Transverse colon (tissue), 4 donors: ENCODE measurements around the gene SPRTN. TPM values are rescaled to one million over a fixed set of nuclear protein-coding genes. Genes with fewer than 3 reads are reported as not detected.

ENCODE experiments used
- DNase-seq: peaks from one replicate; pipeline ENCODE4 v3.0.0-alpha.2; 2019
- H3K27ac ChIP-seq, 4 donors: fragments of 200-600 bp; sonication (generic); 2 replicates each; pipeline ENCODE4 v1.5.1; 2016 to 2018; ENCODE audit warnings: inconsistent platforms in 4 of 4
- H3K27me3 ChIP-seq: fragments of 200-600 bp; sonication (generic); 2 replicates; pipeline ENCODE4 v1.5.1; 2017; ENCODE audit warnings: inconsistent platforms
- H3K36me3 ChIP-seq, 4 donors: fragments of 200-600 bp; sonication (generic); 2 replicates each; pipeline ENCODE4 v1.5.1; 2017 to 2019; ENCODE audit warnings: inconsistent platforms in 4 of 4
- H3K4me1 ChIP-seq, 4 donors: fragments of 200-600 bp; sonication (generic); 2 replicates each; pipeline ENCODE4 v1.5.1; 2017 to 2020; ENCODE audit warnings: inconsistent platforms in 4 of 4
- H3K4me3 ChIP-seq, 4 donors: fragments of 200-600 bp; sonication (generic); 1 replicate in 1 of 4; 2 replicates in 3 of 4; pipeline versions ENCODE4 v1.5.1 to v1.6.1; 2017 to 2019; ENCODE audit warnings: inconsistent platforms in 4 of 4
- H3K9me3 ChIP-seq, 2 donors: fragments of 200-600 bp; sonication (generic); 2 replicates each; pipeline ENCODE4 v1.5.1; 2017 to 2019; ENCODE audit warnings: inconsistent platforms in 2 of 2
- CTCF ChIP-seq, 5 experiments: fragments of 200-600 bp in 3 of 5; fragments of 450-650 bp in 2 of 5; sonication (generic) in 3 of 5; IDR thresholded peaks; 1 replicate in 2 of 5; 2 replicates in 3 of 5; pipeline ENCODE4 v1.5.1; 2016 to 2017; ENCODE audit warnings: antibody characterized with exemption in 5 of 5, inconsistent platforms in 3 of 5, mild to moderate bottlenecking in 2 of 5, moderate library complexity in 1 of 5
- EP300 ChIP-seq: sonication (generic); formaldehyde crosslinking; IDR thresholded peaks from one replicate; pipeline ENCODE4 v1.6.1; 2017; ENCODE audit warnings: antibody characterized with exemption, low read depth
- POLR2A ChIP-seq: fragments of 450-650 bp; IDR thresholded peaks from one replicate; pipeline ENCODE4 v1.6.1; 2016; ENCODE audit warnings: antibody characterized with exemption, mild to moderate bottlenecking, moderate library complexity
- POLR2AphosphoS5 ChIP-seq, 3 donors: sonication (generic); formaldehyde crosslinking; IDR thresholded peaks; one replicate each; pipeline ENCODE4 v1.6.1; 2016; ENCODE audit warnings: antibody characterized with exemption in 3 of 3
- WGBS, 2 donors: methylation state at CpG; one replicate each; pipeline ENCODE4 v1.1.5; 2018; ENCODE audit warnings: low coverage in 1 of 2; 5-methylcytosine and 5-hydroxymethylcytosine counted together
- in situ Hi-C, 4 donors: fragments of 200-750 bp; cut with MboI; loops; one replicate each; pipeline versions ENCODE4 v1.15.0 to v1.15.1; 2017; ENCODE audit warnings: low sequenced_read_pairs in 3 of 4, low pct_ligation_motif_present in 1 of 4, low pct_unique_long_range_greater_than_20kb in 1 of 4
- intact Hi-C: fragments of 100-400 bp; cut with DNase I; formaldehyde crosslinking; loops from one replicate; pipeline ENCODE4 v1.15.1; 2023; ENCODE audit warnings: low total_unique reads
- total RNA-seq, 4 donors: library from RNA; depleted of rRNA; stranded (reverse); fragments of >200 nt; gene quantifications; one replicate each; pipeline ENCODE4 v1.1.0, GENCODE V29; 2016

SPRTN gene
- total RNA-seq, 4 donors from 2014 or later = 8.0 to 21.6 (median 15.3) TPM

DNA sequence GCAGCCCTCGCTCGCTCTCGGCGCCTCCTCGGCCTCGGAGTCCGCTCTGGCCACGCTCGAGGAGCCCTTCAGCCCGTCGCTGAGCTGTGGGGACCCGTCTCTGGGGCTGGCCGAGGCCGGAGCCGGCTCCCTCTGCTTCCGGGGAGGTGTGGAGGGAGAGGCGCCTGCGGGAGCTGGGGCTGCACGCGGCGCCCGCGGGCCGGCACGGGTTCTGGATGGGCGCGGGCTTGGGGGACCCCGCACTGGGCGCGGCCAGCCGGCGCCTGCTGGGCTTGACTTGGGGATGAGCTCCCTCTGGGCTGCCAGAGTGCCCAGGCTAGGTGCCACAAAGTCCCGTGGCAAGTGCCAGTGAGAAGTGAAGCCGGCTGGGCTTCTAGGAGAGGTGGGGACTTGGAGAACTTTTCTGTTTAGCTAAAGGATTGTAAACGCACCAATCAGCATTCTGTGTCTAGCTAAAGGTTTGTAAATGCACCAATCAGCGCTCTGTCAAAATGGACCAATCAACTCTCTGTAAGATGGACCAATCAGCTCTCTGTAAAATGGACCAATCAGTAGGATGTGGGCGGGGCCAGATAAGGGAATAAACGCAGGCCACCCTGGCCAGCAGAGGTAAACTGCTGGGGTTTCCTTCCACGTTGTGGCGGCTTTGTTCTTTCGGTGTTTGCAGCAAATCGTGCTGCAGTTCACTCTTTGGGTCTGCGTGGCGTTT is 20.6 kb upstream of the SPRTN start:
- Histone ChIP-seq H3K36me3 (no peaks in the 10 kb centered on the region), H3K4me1 (no peaks in the 10 kb centered on the region), H3K27ac (no peak overlapping the region), H3K4me3 (no peak overlapping the region), H3K9me3 (no peaks in the 10 kb centered on the region), H3K27me3 (no peaks in the 10 kb centered on the region)
- DNase-seq = no peak
- WGBS, 2 donors = 95% methylated on average over 42 of the region's 44 CpGs; no CpG with 5 or more reads in 1 of the 2 donors
- in situ Hi-C loops (no loop called here), intact Hi-C loops (no loop called here)
- TF ChIP-seq POLR2A (no peak), CTCF (IDR thresholded peaks at IDR 0.05) (no peak), EP300 (no peak), POLR2AphosphoS5 (IDR thresholded peaks at IDR 0.05) (no peak)

GRCh38 chr1:231318015-231318355 is 20.1 kb upstream of the SPRTN start:
- H3K36me3 ChIP-seq = no peaks in the 10 kb centered on the region
- no peaks in the 10 kb centered on the region for H3K4me1 ChIP-seq
- intact Hi-C loops (no loop called here), in situ Hi-C loops (no loop called here)
- H3K27me3 ChIP-seq = no peaks in the 10 kb centered on the region
- H3K4me3 ChIP-seq = no peak overlapping the region
- WGBS, 2 donors = 93 to 97% methylated on average over 9 to 15 of the region's 15 CpGs
- TF ChIP-seq POLR2AphosphoS5 (IDR thresholded peaks at IDR 0.05) = no peak
- no peak for TF ChIP-seq CTCF (IDR thresholded peaks at IDR 0.05)
- TF ChIP-seq EP300 = no peak
- H3K9me3 ChIP-seq = no peaks in the 10 kb centered on the region
- no peak for DNase-seq
- H3K27ac ChIP-seq = no peak overlapping the region

GRCh38 chr1:231318568-231318967 is 19.5 kb upstream of the SPRTN start:
- Histone ChIP-seq H3K4me3 (no peak overlapping the region), H3K27ac (no peak overlapping the region), H3K4me1 (no peaks in the 10 kb centered on the region), H3K9me3 (no peaks in the 10 kb centered on the region), H3K36me3 (no peaks in the 10 kb centered on the region), H3K27me3 (no peaks in the 10 kb centered on the region)
- intact Hi-C loops (no loop called here), in situ Hi-C loops (no loop called here)
- TF ChIP-seq CTCF (IDR thresholded peaks at IDR 0.05) (no peak), POLR2A (no peak), EP300 (no peak), POLR2AphosphoS5 (IDR thresholded peaks at IDR 0.05) (no peak)
- no peak for DNase-seq
- WGBS, 2 donors = 81 to 100% methylated on average over 3 to 4 of the region's 4 CpGs

DNA sequence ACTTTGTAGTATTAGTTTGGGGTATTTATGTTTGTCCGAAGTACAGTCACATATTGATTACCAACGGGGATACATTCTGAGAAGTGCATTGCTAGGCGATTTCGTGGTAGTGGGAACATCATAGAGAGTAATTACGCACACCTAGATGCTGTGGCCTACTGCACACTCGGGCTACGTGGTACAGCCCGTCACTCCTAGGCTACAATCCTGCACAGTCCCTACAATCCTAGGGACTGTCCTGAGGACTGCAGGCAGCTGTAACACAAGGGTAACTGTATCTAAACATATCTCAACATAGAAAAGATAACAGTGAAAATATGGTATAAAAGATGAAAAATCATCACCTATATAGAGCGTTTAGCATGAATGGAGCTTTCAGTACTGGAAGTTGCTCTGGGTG is 19.0 kb upstream of the SPRTN start:
- 84 to 93% methylated on average over 8 to 9 of the region's 9 CpGs for WGBS, 2 donors
- intact Hi-C loops (no loop called here), in situ Hi-C loops (no loop called here)
- Histone ChIP-seq H3K4me1 (no peaks in the 10 kb centered on the region), H3K27me3 (no peaks in the 10 kb centered on the region), H3K27ac (no peak overlapping the region), H3K4me3 (no peak overlapping the region), H3K36me3 (no peaks in the 10 kb centered on the region), H3K9me3 (no peaks in the 10 kb centered on the region)
- TF ChIP-seq EP300 = no peak
- no peak for TF ChIP-seq POLR2A
- no peak for TF ChIP-seq POLR2AphosphoS5 (IDR thresholded peaks at IDR 0.05)
- no peak for TF ChIP-seq CTCF (IDR thresholded peaks at IDR 0.05)
- no peak for DNase-seq
